DND-41 (cell line): ENCODE results near the gene CENPN.

ENCODE experiments used
- ATAC-seq: fragments of 200-7000 bp; cut with Tn5 transposase; 3 replicates; pipeline ENCODE4 v1.9.1; 2021; ENCODE audit warnings: low read depth; ENCODE audit not compliant: insufficient read depth
- DNase-seq: peaks from one replicate; pipeline ENCODE4 v3.0.0-alpha.2; 2020
- H2AFZ ChIP-seq: 2 replicates; pipeline ENCODE4 v1.6.0; 2012; ENCODE audit warnings: low read depth, low read length
- H3K27ac ChIP-seq: 2 replicates; pipeline ENCODE4 v1.5.1; 2012; ENCODE audit warnings: low read length, inconsistent platforms
- H3K27me3 ChIP-seq: fragments of 200-600 bp; sonication (generic); 2 replicates; pipeline ENCODE4 v1.6.0; 2012; ENCODE audit warnings: low read length, mild to moderate bottlenecking, inconsistent platforms; ENCODE audit not compliant: insufficient read depth, poor library complexity
- H3K36me3 ChIP-seq: 2 replicates; pipeline ENCODE4 v1.5.1; 2012; ENCODE audit warnings: low read length, inconsistent platforms; ENCODE audit not compliant: insufficient read depth
- H3K4me1 ChIP-seq: 2 replicates; pipeline ENCODE4 v1.5.1; 2012; ENCODE audit warnings: mild to moderate bottlenecking, low read length; ENCODE audit not compliant: insufficient read depth
- H3K4me2 ChIP-seq: 2 replicates; pipeline ENCODE4 v1.6.0; 2012; ENCODE audit warnings: mild to moderate bottlenecking, moderate library complexity, low read length, inconsistent platforms; ENCODE audit not compliant: insufficient read depth
- H3K4me3 ChIP-seq, 2 experiments: fragments of 200-600 bp in 1 of 2; shearing (Covaris generic) in 1 of 2; 2 replicates each; pipeline ENCODE4 v1.5.1; 2012 to 2016; ENCODE audit warnings: inconsistent platforms in 2 of 2, low read length in 2 of 2, mild to moderate bottlenecking in 2 of 2, low read depth in 1 of 2, moderate library complexity in 1 of 2
- H3K79me2 ChIP-seq: 2 replicates; pipeline ENCODE4 v1.6.0; 2012; ENCODE audit warnings: low read length, inconsistent platforms; ENCODE audit not compliant: insufficient read depth
- H3K9ac ChIP-seq: 2 replicates; pipeline ENCODE4 v1.6.0; 2012; ENCODE audit warnings: low read depth, mild to moderate bottlenecking, inconsistent platforms, low read length, moderate library complexity
- H3K9me3 ChIP-seq: 2 replicates; pipeline ENCODE4 v1.5.1; 2012; ENCODE audit warnings: low read length, moderate library complexity, mild to moderate bottlenecking, inconsistent platforms; ENCODE audit not compliant: insufficient read depth, severe bottlenecking
- H4K20me1 ChIP-seq: 2 replicates; pipeline ENCODE4 v1.6.0; 2012; ENCODE audit warnings: low read length; ENCODE audit not compliant: insufficient read depth
- CTCF ChIP-seq: IDR thresholded peaks from 2 replicates; pipeline ENCODE4 v1.5.1; 2012; ENCODE audit warnings: borderline replicate concordance, low read length, moderate library complexity, mild to moderate bottlenecking; ENCODE audit not compliant: poor library complexity, severe bottlenecking; ENCODE audit errors: extremely low read depth
- EZH2 ChIP-seq: IDR thresholded peaks from 3 replicates; pipeline ENCODE4 v1.6.1; 2012; ENCODE audit warnings: borderline replicate concordance, low read depth, mild to moderate bottlenecking, moderate library complexity, low read length, inconsistent platforms; ENCODE audit not compliant: severe bottlenecking

Gene CENPN

GRCh38 chr16:80990978-80991377, 16.0 kb upstream of the CENPN start:
- peaks cover 24% of the 10 kb centered on the region; the same call in 1 of the 2 replicates for H3K36me3 ChIP-seq
- peaks cover 98% of the 10 kb centered on the region for H3K79me2 ChIP-seq
- no peak overlapping the region for H2AFZ ChIP-seq
- H3K9ac ChIP-seq, result no peak overlapping the region
- H4K20me1 ChIP-seq, result peaks cover 32% of the 10 kb centered on the region; the same call in 1 of the 2 replicates
- ATAC-seq (no peak), DNase-seq (no peak)
- no peaks in the 10 kb centered on the region for H3K4me1 ChIP-seq
- no peak overlapping the region for H3K27ac ChIP-seq
- H3K4me3 ChIP-seq, result no peak overlapping the region
- H3K9me3 ChIP-seq, result no peaks in the 10 kb centered on the region
- no peaks in the 10 kb centered on the region for H3K27me3 ChIP-seq
- no peak overlapping the region for H3K4me2 ChIP-seq
- TF ChIP-seq CTCF (no peak), EZH2 (no peak)

GRCh38 chr16:80991792-80992430, 15.1 kb upstream of the CENPN start:
- Histone ChIP-seq H2AFZ (no peak overlapping the region), H3K79me2 (peaks cover 98% of the 10 kb centered on the region), H3K4me3 (no peak overlapping the region), H3K36me3 (peaks cover 24% of the 10 kb centered on the region; the same call in 1 of the 2 replicates), H3K27ac (no peak overlapping the region), H3K9ac (no peak overlapping the region), H4K20me1 (peaks cover 27% of the 10 kb centered on the region; the same call in 1 of the 2 replicates), H3K9me3 (no peaks in the 10 kb centered on the region), H3K27me3 (no peaks in the 10 kb centered on the region), H3K4me1 (no peaks in the 10 kb centered on the region), H3K4me2 (no peak overlapping the region)
- ATAC-seq (no peak), DNase-seq (no peak)
- no peak for TF ChIP-seq CTCF
- no peak for TF ChIP-seq EZH2

GRCh38 chr16:80992676-80993293, 14.2 kb upstream of the CENPN start:
- Histone ChIP-seq H2AFZ (no peak overlapping the region), H3K9ac (no peak overlapping the region), H4K20me1 (peaks cover 30% of the 10 kb centered on the region; the same call in 1 of the 2 replicates), H3K9me3 (no peaks in the 10 kb centered on the region), H3K4me1 (no peaks in the 10 kb centered on the region), H3K36me3 (peaks cover 21% of the 10 kb centered on the region; the same call in 1 of the 2 replicates), H3K4me3 (no peak overlapping the region), H3K4me2 (no peak overlapping the region), H3K27me3 (no peaks in the 10 kb centered on the region), H3K79me2 (peaks cover 99% of the 10 kb centered on the region), H3K27ac (no peak overlapping the region)
- TF ChIP-seq CTCF, result no peak
- no peak for TF ChIP-seq EZH2
- ATAC-seq (no peak), DNase-seq (no peak)
